Kidney (tissue), 14 donors: ENCODE measurements around the gene ZNF70. TPM values are rescaled to one million over a fixed set of nuclear protein-coding genes. Genes with fewer than 3 reads are reported as not detected.

Experiments
- DNase-seq, 5 donors: peaks; one replicate each; pipeline ENCODE4 v3.0.0-alpha.2; 2013 to 2020
- FAIRE-seq: peaks from 2 replicates; lab custom pipeline; 2012; peaks lifted over from hg19 to GRCh38; lab: Jason Lieb, UNC
- H3K27ac ChIP-seq, 2 donors: one replicate each; pipeline ENCODE4 v1.7.0; 2013; ENCODE audit warnings: low read depth in 2 of 2, low read length in 2 of 2, inconsistent platforms in 1 of 2
- H3K27me3 ChIP-seq: one replicate; pipeline ENCODE4 v1.7.1; 2013; ENCODE audit warnings: low read length, inconsistent platforms; ENCODE audit not compliant: control insufficient read depth, insufficient read depth
- H3K36me3 ChIP-seq, 3 donors: one replicate each; pipeline versions ENCODE4 v1.7.0 to v1.7.1; 2013; ENCODE audit warnings: low read length in 3 of 3, control low read depth in 1 of 3, inconsistent platforms in 1 of 3; ENCODE audit not compliant: insufficient read depth in 3 of 3, control insufficient read depth in 2 of 3
- H3K4me1 ChIP-seq, 3 donors: one replicate each; pipeline versions ENCODE4 v1.7.0 to v1.7.1; 2013; ENCODE audit warnings: low read length in 3 of 3, inconsistent platforms in 1 of 3, low read depth in 1 of 3; ENCODE audit not compliant: control insufficient read depth in 2 of 3, insufficient read depth in 2 of 3
- H3K4me3 ChIP-seq, 3 donors: one replicate each; pipeline versions ENCODE4 v1.7.0 to v1.8.1; 2013; ENCODE audit warnings: low read length in 3 of 3, control low read depth in 1 of 3, inconsistent platforms in 1 of 3
- H3K9ac ChIP-seq, 3 donors: one replicate each; pipeline versions ENCODE4 v1.7.0 to v1.7.1; 2013; ENCODE audit warnings: low read length in 3 of 3, control low read depth in 1 of 3, inconsistent platforms in 1 of 3
- H3K9me3 ChIP-seq, 3 donors: one replicate each; pipeline versions ENCODE4 v1.7.0 to v1.7.1; 2013; ENCODE audit warnings: low read length in 3 of 3, control low read depth in 1 of 3, inconsistent platforms in 1 of 3; ENCODE audit not compliant: control insufficient read depth in 2 of 3, insufficient read depth in 1 of 3
- CTCF ChIP-seq: IDR thresholded peaks from 3 replicates; pipeline ENCODE4 v1.5.1; 2012; ENCODE audit warnings: mild to moderate bottlenecking, moderate library complexity, borderline replicate concordance; ENCODE audit not compliant: insufficient read depth; ENCODE audit errors: extremely low read depth
- intact Hi-C: fragments of 100-400 bp; cut with DNase I; formaldehyde crosslinking; loops from one replicate; pipeline ENCODE4 v1.11.1; 2022
- polyA plus RNA-seq: library from polyadenylated mRNA; stranded (reverse); fragments of 350-450 nt; fragmentation: Illumina TruSeq; extraction: RNeasy Lipid Tissue Mini Kit (QIAGEN cat#74804); gene quantifications from one replicate; pipeline ENCODE4 v1.2.3, GENCODE V29; 2014; ENCODE audit warnings: low read depth, low replicate concordance; ENCODE audit not compliant: insufficient read depth
- total RNA-seq: library from RNA; stranded (reverse); fragmentation: NEBNext Ultra II Directional; extraction: Animal tissue kit (Norgen Biotek cat#: 25700); gene quantifications from one replicate; pipeline ENCODE4 v1.2.1, GENCODE V29; 2021
- donor health status: control.
- donor health status: control.
- donor health status: control.
- donor health status: control.
- donor health status: control.
- donor health status: DM: yes; HTN: yes; CAD: no.
- donor health status: Normal renal cell carcinoma (clear cell type).

The ZNF70 gene
- total and polyA plus RNA-seq, 2 donors from 2014 or later: 1.1 to 6.6 TPM

DNA sequence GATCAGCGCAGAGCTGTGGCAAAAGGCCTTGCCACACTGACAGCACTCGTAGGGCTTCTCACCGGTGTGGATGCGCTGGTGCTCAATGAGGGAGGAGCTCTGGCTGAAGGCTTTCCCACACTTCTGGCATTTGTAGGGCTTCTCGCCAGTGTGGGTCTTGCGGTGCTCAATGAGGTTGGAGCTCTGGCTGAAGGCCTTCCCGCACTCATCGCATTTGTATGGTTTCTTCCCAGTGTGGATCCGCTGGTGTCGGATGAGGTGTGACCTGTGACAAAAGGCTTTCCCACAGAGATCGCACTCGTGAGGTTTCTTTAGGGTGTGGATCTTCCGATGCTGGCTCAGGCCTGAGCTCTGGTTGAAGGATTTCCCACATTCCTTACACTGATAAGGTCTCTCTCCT, 6.9 kb downstream of the ZNF70 start:
- Histone ChIP-seq H3K27me3 (no peaks in the 10 kb centered on the region), H3K27ac (no peak overlapping the region), H3K9ac (no peak overlapping the region), H3K4me1 (no peaks in the 10 kb centered on the region), H3K9me3 (no peaks in the 10 kb centered on the region), H3K4me3 (no peak overlapping the region), H3K36me3 (peaks cover 0 to 17% (median 15%) of the 10 kb centered on the region in 3 donors)
- no peak for DNase-seq
- FAIRE-seq: no peak
- intact Hi-C loops: no loop called here
- TF ChIP-seq CTCF: no peak

DNA sequence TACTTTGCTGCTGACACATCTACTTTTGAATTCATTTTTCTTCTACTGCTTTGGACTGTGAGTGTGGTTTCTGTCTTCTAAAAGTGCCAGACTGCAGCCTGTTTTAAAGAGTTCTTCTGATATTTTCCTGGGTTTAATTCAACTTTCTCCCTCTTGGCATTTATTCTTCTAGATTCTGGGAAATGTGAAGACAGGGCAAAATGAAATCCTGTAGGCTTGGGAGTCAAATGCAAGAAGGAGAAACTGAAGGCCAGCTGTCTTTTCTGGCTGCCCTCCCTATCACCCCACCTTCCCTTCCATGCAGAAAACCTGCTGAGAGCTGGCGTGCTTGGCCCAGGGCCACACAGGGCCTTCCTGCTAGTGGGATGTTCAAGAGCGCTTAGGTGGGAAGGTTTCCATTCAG, 7.6 kb downstream of the ZNF70 start:
- no peak overlapping the region for H3K4me3 ChIP-seq
- FAIRE-seq (no peak), DNase-seq (no peak)
- no peaks in the 10 kb centered on the region for H3K9me3 ChIP-seq
- H3K27ac ChIP-seq: no peak overlapping the region
- H3K36me3 ChIP-seq: peaks cover 0 to 17% (median 15%) of the 10 kb centered on the region in 3 donors
- H3K27me3 ChIP-seq: no peaks in the 10 kb centered on the region
- no peak overlapping the region for H3K9ac ChIP-seq
- intact Hi-C loops: no loop called here
- no peak for TF ChIP-seq CTCF
- no peaks in the 10 kb centered on the region for H3K4me1 ChIP-seq

- Histone ChIP-seq H3K27ac (no peak overlapping the region), H3K9ac (no peak overlapping the region)
- FAIRE-seq: no peak
These were observed 8.2 kb downstream of the ZNF70 start for GRCh38 chr22:23742505-23743264.

More at GRCh38 chr22:23742505-23743264, 8.2 kb downstream of the ZNF70 start:
- no peaks in the 10 kb centered on the region for H3K9me3 ChIP-seq
- TF ChIP-seq CTCF: no peak
- H3K27me3 ChIP-seq: no peaks in the 10 kb centered on the region
- H3K4me3 ChIP-seq: no peak overlapping the region
- intact Hi-C loops: no loop called here
- H3K4me1 ChIP-seq: no peaks in the 10 kb centered on the region
- peaks cover 0 to 17% (median 15%) of the 10 kb centered on the region in 3 donors for H3K36me3 ChIP-seq
- DNase-seq: no peak
